Cardiac muscle cell (in vitro differentiated cells and primary cell): ENCODE data around the gene RAI1. TPM values are rescaled to one million over a fixed set of nuclear protein-coding genes. Genes with fewer than 3 reads are reported as not detected.

Experiments
- DNase-seq, 2 donors: peaks; one replicate each; pipeline versions ENCODE4 v3.0.0 to v3.0.0-alpha.2; 2010 to 2017; ENCODE audit warnings: low read depth in 1 of 2, low spot score in 1 of 2
- H3K27ac ChIP-seq: fragments of 200-600 bp; sonication (generic); 2 replicates; pipeline ENCODE4 v1.5.1; 2016
- H3K27me3 ChIP-seq: fragments of 200-600 bp; sonication (generic); 2 replicates; pipeline ENCODE4 v1.6.0; 2016; ENCODE audit warnings: control low read depth
- H3K36me3 ChIP-seq: fragments of 200-600 bp; sonication (generic); 2 replicates; pipeline ENCODE4 v1.5.1; 2016; ENCODE audit warnings: control low read depth
- H3K4me1 ChIP-seq: fragments of 200-600 bp; sonication (generic); 2 replicates; pipeline ENCODE4 v1.8.1; 2017; ENCODE audit warnings: low read depth, mild to moderate bottlenecking, mixed run types
- H3K4me3 ChIP-seq: fragments of 200-600 bp; sonication (generic); 2 replicates; pipeline ENCODE4 v1.5.1; 2016; ENCODE audit warnings: mild to moderate bottlenecking
- H3K9me3 ChIP-seq: fragments of 200-600 bp; sonication (generic); 2 replicates; pipeline ENCODE4 v1.5.1; 2017; ENCODE audit warnings: low read depth, mild to moderate bottlenecking, control low read depth
- CTCF ChIP-seq: IDR thresholded peaks from 2 replicates; pipeline ENCODE4 v1.5.1; 2012; ENCODE audit warnings: low read depth, mild to moderate bottlenecking, low read length
- polyA plus RNA-seq: library from polyadenylated mRNA; unstranded; fragments of >200 nt; fragmentation: Nextera tagmentation; extraction: Ambion mirVana; gene quantifications from 2 replicates; pipeline ENCODE4 v1.2.1, GENCODE V29; 2016
- total RNA-seq: library from RNA; depleted of rRNA; stranded (reverse); fragments of >200 nt; gene quantifications from 2 replicates; pipeline ENCODE4 v1.2.3, GENCODE V29; 2016

The RAI1 gene
- total and polyA plus RNA-seq, 2 experiments from 2014 or later: 20.2 to 46.2 TPM

GRCh38 chr17:17820046-17820445, 138.8 kb downstream of the RAI1 start:
- H3K36me3 ChIP-seq: no peaks in the 10 kb centered on the region

GRCh38 chr17:17820463-17821158, 139.4 kb downstream of the RAI1 start:
- no peaks in the 10 kb centered on the region for H3K36me3 ChIP-seq
- peaks cover 27% of the 10 kb centered on the region for H3K4me1 ChIP-seq
- H3K27me3 ChIP-seq: no peaks in the 10 kb centered on the region
- TF ChIP-seq CTCF: no peak
- DNase-seq: no peak
- H3K9me3 ChIP-seq: no peaks in the 10 kb centered on the region
- H3K4me3 ChIP-seq: no peak overlapping the region
- H3K27ac ChIP-seq: no peak overlapping the region

More at GRCh38 chr17:17820046-17820445, 138.8 kb downstream of the RAI1 start:
- H3K27ac ChIP-seq: no peak overlapping the region
- no peak for DNase-seq
- TF ChIP-seq CTCF: no peak
- peaks cover 29% of the 10 kb centered on the region for H3K4me1 ChIP-seq
- no peaks in the 10 kb centered on the region for H3K9me3 ChIP-seq
- no peak overlapping the region for H3K4me3 ChIP-seq
- H3K27me3 ChIP-seq: no peaks in the 10 kb centered on the region

- no peak overlapping the region for H3K27ac ChIP-seq
- no peak for TF ChIP-seq CTCF
- no peaks in the 10 kb centered on the region for H3K9me3 ChIP-seq
- H3K27me3 ChIP-seq: no peaks in the 10 kb centered on the region
- H3K4me1 ChIP-seq: peaks cover 32% of the 10 kb centered on the region
- peak in 1 of 2 donors; percentile 91 for DNase-seq
- H3K4me3 ChIP-seq: no peak overlapping the region
- no peaks in the 10 kb centered on the region for H3K36me3 ChIP-seq
These were observed 140.9 kb downstream of the RAI1 start for GRCh38 chr17:17822189-17822588.

GRCh38 chr17:17822616-17823015, 141.4 kb downstream of the RAI1 start:
- Histone ChIP-seq H3K9me3 (no peaks in the 10 kb centered on the region), H3K27ac (no peak overlapping the region), H3K36me3 (no peaks in the 10 kb centered on the region), H3K4me3 (peak overlapping the region; percentile 39), H3K27me3 (no peaks in the 10 kb centered on the region), H3K4me1 (peaks cover 32% of the 10 kb centered on the region)
- no peak for TF ChIP-seq CTCF
- DNase-seq: no peak

GRCh38 chr17:17823433-17824118, 142.3 kb downstream of the RAI1 start:
- no peaks in the 10 kb centered on the region for H3K27me3 ChIP-seq
- TF ChIP-seq CTCF: no peak
- H3K27ac ChIP-seq: peak overlapping the region; percentile 64
- DNase-seq: peak; percentile 88 to 96
- no peaks in the 10 kb centered on the region for H3K36me3 ChIP-seq
- H3K9me3 ChIP-seq: no peaks in the 10 kb centered on the region
- H3K4me1 ChIP-seq: peaks cover 32% of the 10 kb centered on the region
- peak overlapping the region; percentile 39 for H3K4me3 ChIP-seq
